AG10803 (cell line): ENCODE results near the gene LDLRAD2.

ENCODE experiments used
- DNase-seq: peaks from one replicate; pipeline ENCODE4 v3.0.0; 2010; ENCODE audit warnings: low read depth
- H3K4me3 ChIP-seq: 2 replicates; pipeline ENCODE4 v1.5.1; 2011; ENCODE audit warnings: mild to moderate bottlenecking, low read length, control low read depth
- TF ChIP-seq, protein P1 (sequence below): conservative IDR thresholded peaks from 2 replicates; pipeline ENCODE4 v1.5.1; 2011; ENCODE audit warnings: mild to moderate bottlenecking, low read length, control low read depth, inconsistent platforms

The LDLRAD2 gene

DNA sequence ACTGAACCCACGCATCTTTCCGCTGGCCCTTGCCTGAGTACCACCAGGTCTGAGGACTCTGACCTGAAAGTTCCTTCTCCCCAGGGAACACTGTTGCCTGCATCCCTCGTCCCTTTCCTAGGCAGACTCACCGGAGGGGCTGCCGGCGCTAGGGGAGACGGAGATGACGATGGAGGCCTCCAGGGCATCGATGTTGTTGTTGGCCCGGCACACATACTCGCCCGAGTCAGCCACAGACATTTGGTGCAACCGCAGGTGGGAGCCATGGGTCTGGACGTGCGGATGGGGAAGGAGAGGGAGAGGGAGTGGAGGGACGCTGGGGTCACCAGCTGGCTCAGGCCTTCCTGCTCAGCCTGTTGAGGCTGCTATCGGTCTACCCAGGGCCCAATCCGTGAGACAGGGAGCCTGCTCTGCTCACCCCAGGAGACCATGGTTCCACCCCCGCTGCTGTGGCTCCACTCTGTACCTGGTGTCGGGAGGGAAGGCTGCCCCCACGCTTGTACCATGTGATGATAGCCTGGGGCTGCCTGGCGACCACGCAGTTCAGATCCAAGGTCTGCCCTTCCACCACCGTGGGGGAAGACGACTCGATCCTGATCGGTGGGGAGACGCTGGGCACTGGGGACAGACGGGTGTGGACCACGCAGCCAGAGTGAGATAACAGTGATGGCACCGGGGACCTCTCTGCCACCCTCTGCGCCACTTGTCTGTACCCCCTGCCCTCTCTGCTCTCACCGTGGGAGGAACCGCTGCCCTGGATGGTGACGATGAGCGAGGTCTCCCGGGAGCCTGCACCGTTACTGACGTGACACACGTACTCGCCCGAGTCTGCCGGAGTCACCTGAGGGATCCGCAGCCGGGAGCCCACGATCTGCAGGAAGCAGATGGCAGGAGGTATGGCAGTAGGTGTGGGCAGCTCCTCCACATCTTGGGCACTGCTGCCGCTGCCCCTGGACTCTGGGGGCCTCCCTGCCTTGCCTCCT is 35.4 kb downstream of the LDLRAD2 start:
- H3K4me3 ChIP-seq = no peak overlapping the region
- TF ChIP-seq, protein P1, sequence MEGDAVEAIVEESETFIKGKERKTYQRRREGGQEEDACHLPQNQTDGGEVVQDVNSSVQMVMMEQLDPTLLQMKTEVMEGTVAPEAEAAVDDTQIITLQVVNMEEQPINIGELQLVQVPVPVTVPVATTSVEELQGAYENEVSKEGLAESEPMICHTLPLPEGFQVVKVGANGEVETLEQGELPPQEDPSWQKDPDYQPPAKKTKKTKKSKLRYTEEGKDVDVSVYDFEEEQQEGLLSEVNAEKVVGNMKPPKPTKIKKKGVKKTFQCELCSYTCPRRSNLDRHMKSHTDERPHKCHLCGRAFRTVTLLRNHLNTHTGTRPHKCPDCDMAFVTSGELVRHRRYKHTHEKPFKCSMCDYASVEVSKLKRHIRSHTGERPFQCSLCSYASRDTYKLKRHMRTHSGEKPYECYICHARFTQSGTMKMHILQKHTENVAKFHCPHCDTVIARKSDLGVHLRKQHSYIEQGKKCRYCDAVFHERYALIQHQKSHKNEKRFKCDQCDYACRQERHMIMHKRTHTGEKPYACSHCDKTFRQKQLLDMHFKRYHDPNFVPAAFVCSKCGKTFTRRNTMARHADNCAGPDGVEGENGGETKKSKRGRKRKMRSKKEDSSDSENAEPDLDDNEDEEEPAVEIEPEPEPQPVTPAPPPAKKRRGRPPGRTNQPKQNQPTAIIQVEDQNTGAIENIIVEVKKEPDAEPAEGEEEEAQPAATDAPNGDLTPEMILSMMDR = no peak
- DNase-seq = no peak

DNA sequence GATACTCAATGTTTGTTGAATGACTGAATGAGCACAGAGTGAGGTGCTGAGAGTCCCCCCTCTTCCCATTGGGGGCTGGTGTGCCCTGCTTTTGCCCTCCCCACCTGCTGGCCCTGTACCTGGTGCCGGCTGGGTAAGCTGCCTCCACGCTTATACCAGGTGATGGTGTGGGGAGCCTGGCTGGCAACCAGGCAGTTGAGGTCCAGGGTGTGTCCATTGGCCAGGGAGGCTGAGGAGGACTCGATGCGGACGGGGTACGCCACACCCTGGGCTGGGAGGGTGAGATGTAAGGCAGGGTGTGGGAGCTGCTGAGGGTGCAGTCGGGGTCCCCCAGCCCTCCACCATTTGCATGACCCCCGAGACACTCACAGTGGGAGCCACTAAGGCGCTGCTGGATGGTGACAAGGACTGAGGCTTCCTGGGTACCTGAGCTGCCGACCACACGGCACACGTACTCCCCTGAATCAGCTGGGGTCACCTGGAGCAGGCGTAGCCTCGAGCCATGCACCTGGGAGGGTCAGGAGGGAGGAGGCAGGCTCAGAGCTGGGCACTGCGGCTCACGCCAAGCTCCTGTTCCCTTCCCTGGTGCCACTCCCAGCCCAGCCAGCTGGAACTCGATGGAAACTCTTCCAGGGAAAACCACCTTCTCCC is 36.6 kb downstream of the LDLRAD2 start:
- TF ChIP-seq, protein P1 = no peak
- H3K4me3 ChIP-seq = no peak overlapping the region
- no peak for DNase-seq

DNA sequence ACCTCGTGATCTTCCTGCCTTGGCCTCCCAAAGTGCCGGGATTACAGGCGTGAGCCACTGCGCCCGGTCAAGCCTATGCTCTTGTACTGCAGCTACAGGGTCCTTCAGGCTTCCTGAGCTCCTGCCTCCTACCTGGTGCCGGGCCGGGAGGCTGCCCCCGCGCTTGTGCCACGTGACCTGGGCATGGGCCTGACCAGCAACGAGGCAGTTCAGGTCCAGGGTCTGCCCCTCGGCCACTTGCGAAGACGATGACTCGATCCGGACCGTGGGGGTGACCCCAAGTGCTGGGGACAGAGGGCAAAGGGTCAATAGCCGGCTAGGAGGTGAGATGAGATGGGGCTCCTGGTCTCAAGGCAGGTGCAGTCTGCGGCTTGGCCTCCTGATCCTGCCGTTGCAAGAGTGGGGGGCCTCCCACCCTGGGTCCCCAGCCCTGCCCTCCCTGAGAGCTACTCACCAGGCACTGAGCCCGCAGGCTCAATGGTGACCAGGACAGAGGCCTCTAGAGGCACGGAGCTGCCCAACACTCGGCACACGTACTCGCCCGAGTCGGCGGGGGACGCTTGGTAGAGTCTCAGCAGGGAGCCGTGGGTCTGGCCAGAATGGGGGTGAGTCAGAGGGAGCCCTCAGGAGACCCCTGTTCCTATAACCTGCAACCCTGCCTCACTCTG is 38.0 kb downstream of the LDLRAD2 start:
- H3K4me3 ChIP-seq = no peak overlapping the region
- TF ChIP-seq, protein P1 = no peak
- DNase-seq = no peak

GRCh38 chr1:21851430-21852250 is 39.6 kb downstream of the LDLRAD2 start:
- TF ChIP-seq, protein P1 = no peak
- no peak for DNase-seq

GRCh38 chr1:21852282-21853130 is 40.4 kb downstream of the LDLRAD2 start:
- H3K4me3 ChIP-seq = no peak overlapping the region
- TF ChIP-seq, protein P1 = no peak
- no peak for DNase-seq

More at GRCh38 chr1:21851430-21852250, 39.6 kb downstream of the LDLRAD2 start:
- no peak overlapping the region for H3K4me3 ChIP-seq

DNA sequence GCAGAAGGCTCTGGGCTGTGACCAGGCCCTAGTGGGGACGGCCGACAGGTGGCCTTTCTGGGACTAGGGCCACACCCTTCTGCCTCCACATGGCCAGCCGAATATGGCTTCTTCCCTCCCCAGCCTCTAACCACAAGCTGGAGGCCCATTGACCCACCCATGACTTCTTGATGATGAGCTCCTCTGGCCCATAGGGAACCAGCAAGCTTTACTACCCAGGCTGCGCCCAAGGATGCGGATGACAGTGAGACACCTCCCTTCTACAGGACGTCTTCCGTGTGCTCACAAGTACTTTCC is 41.0 kb downstream of the LDLRAD2 start:
- no peak for DNase-seq
- TF ChIP-seq, protein P1 = no peak
- H3K4me3 ChIP-seq = no peak overlapping the region
